IMR-90 (cell line): ENCODE data around the gene NELL1. TPM values are rescaled to one million over a fixed set of nuclear protein-coding genes. Genes with fewer than 3 reads are reported as not detected.

Experiments used
- ATAC-seq: fragments of 200-7000 bp; cut with Tn5 transposase; 2 replicates; pipeline ENCODE4 v1.9.1; 2020; ENCODE audit warnings: low read depth, mild to moderate bottlenecking, moderate library complexity
- BruUV-seq: library from RNA; stranded (reverse); fragments of 400-500 nt; replicated peaks from 2 replicates; lab custom pipeline; 2021; lab: Mats Ljungman, UMichigan
- CTCF ChIA-PET: fragments of 300-600 bp; formaldehyde crosslinking; extraction: SDS; loops from one replicate; lab custom pipeline; 2021; ENCODE audit warnings: antibody characterized with exemption; lab: Yijun Ruan, JAX
- POLR2A ChIA-PET: fragments of 300-600 bp; sonication (Branson Sonifier 250); formaldehyde crosslinking; loops from one replicate; lab custom pipeline; 2022; ENCODE audit warnings: antibody characterized with exemption; ENCODE audit not compliant: unreplicated experiment; lab: Charles Lee
- DNase-seq: peaks from one replicate; pipeline ENCODE4 v3.0.0; 2013
- H2AFZ ChIP-seq: replicated peaks from 2 replicates; pipeline ENCODE3; 2013; ENCODE audit warnings: low read length, mild to moderate bottlenecking; ENCODE audit not compliant: poor library complexity
- H2AK5ac ChIP-seq: 2 replicates; pipeline ENCODE4 v1.6.1; 2013; ENCODE audit warnings: low read depth, low read length, inconsistent platforms
- H2AK9ac ChIP-seq: replicated peaks from 2 replicates; pipeline ENCODE3; 2013; ENCODE audit warnings: mild to moderate bottlenecking, low read depth, low read length, moderate library complexity; ENCODE audit not compliant: poor library complexity
- H2BK120ac ChIP-seq: 2 replicates; pipeline ENCODE4 v1.6.1; 2013; ENCODE audit warnings: low read depth, low read length, inconsistent platforms
- H2BK15ac ChIP-seq: 3 replicates; pipeline ENCODE4 v1.6.1; 2013; ENCODE audit warnings: low read depth, low read length, inconsistent platforms
- H2BK20ac ChIP-seq: 2 replicates; pipeline ENCODE4 v1.6.1; 2013; ENCODE audit warnings: low read depth, mild to moderate bottlenecking, inconsistent platforms, low read length, moderate library complexity
- H2BK5ac ChIP-seq: 2 replicates; pipeline ENCODE4 v1.6.1; 2013; ENCODE audit warnings: mild to moderate bottlenecking, low read depth, low read length, inconsistent platforms; ENCODE audit not compliant: poor library complexity, severe bottlenecking
- H3K14ac ChIP-seq: replicated peaks from 2 replicates; pipeline ENCODE4 v1.6.1; 2013; ENCODE audit warnings: low read depth, low read length, inconsistent platforms
- H3K18ac ChIP-seq: 2 replicates; pipeline ENCODE4 v1.6.1; 2013; ENCODE audit warnings: low read depth, low read length, control low read depth
- H3K23ac ChIP-seq: 2 replicates; pipeline ENCODE4 v1.6.1; 2013; ENCODE audit warnings: low read depth, low read length, inconsistent platforms
- H3K27ac ChIP-seq: 2 replicates; pipeline ENCODE4 v1.5.1; 2013; ENCODE audit warnings: mild to moderate bottlenecking, control low read depth, low read length; ENCODE audit not compliant: insufficient read depth
- H3K27me3 ChIP-seq: 2 replicates; pipeline ENCODE4 v1.6.1; 2013; ENCODE audit warnings: low read length; ENCODE audit not compliant: control insufficient read depth, insufficient read depth
- H3K36me3 ChIP-seq: 2 replicates; pipeline ENCODE4 v1.6.1; 2013; ENCODE audit warnings: low read length, mixed read lengths; ENCODE audit not compliant: control insufficient read depth, insufficient read depth
- H3K4ac ChIP-seq: 2 replicates; pipeline ENCODE4 v1.6.1; 2013; ENCODE audit warnings: low read depth, low read length, inconsistent platforms
- H3K4me1 ChIP-seq: 2 replicates; pipeline ENCODE4 v1.6.1; 2013; ENCODE audit warnings: low read length, mixed read lengths; ENCODE audit not compliant: control insufficient read depth, insufficient read depth
- H3K4me2 ChIP-seq: 2 replicates; pipeline ENCODE4 v1.6.1; 2013; ENCODE audit warnings: low read depth, mild to moderate bottlenecking, control low read depth, low read length, moderate library complexity
- H3K4me3 ChIP-seq: 2 replicates; pipeline ENCODE4 v1.5.1; 2013; ENCODE audit warnings: low read depth, mild to moderate bottlenecking, control low read depth, low read length, moderate library complexity; ENCODE audit not compliant: insufficient read depth
- H3K56ac ChIP-seq: 2 replicates; pipeline ENCODE4 v1.6.1; 2013; ENCODE audit warnings: low read length, inconsistent platforms; ENCODE audit not compliant: insufficient read depth; ENCODE audit errors: extremely low read depth
- H3K79me1 ChIP-seq, 2 experiments: 2 replicates each; pipeline ENCODE4 v1.6.1; 2013; ENCODE audit warnings: low read length in 2 of 2, inconsistent platforms in 1 of 2, low read depth in 1 of 2
- H3K9ac ChIP-seq: 2 replicates; pipeline ENCODE4 v1.6.1; 2013; ENCODE audit warnings: low read depth, low read length, control low read depth
- H3K9me1 ChIP-seq: 2 replicates; pipeline ENCODE4 v1.6.1; 2013; ENCODE audit warnings: low read length, inconsistent platforms; ENCODE audit not compliant: insufficient read depth
- H3K9me3 ChIP-seq: 2 replicates; pipeline ENCODE4 v1.6.1; 2013; ENCODE audit warnings: low read length; ENCODE audit not compliant: control insufficient read depth, insufficient read depth
- H4K20me1 ChIP-seq: 2 replicates; pipeline ENCODE4 v1.6.1; 2013; ENCODE audit warnings: low read length, inconsistent platforms; ENCODE audit not compliant: insufficient read depth
- H4K5ac ChIP-seq: 2 replicates; pipeline ENCODE4 v1.6.1; 2013; ENCODE audit warnings: mild to moderate bottlenecking, low read depth, low read length, control low read depth
- H4K8ac ChIP-seq, 2 experiments: 2 replicates each; pipeline ENCODE4 v1.6.1; 2013; ENCODE audit warnings: low read depth in 2 of 2, low read length in 2 of 2, control low read depth in 1 of 2, inconsistent platforms in 1 of 2
- H4K91ac ChIP-seq: 2 replicates; pipeline ENCODE4 v1.6.1; 2013; ENCODE audit warnings: low read depth, low read length, inconsistent platforms; ENCODE audit not compliant: insufficient read depth
- CEBPB ChIP-seq: IDR thresholded peaks from 2 replicates; pipeline ENCODE4 v1.6.1; 2012; ENCODE audit warnings: low read depth, low read length, improper control_type of control experiment
- CHD1 ChIP-seq: IDR thresholded peaks from 2 replicates; pipeline ENCODE4 v1.6.1; 2012; ENCODE audit warnings: low read depth, low read length, improper control_type of control experiment
- ELK1 ChIP-seq: fragments of 150-350 bp; IDR thresholded peaks from 2 replicates; pipeline ENCODE4 v1.6.1; 2016; ENCODE audit warnings: low read depth, mild to moderate bottlenecking, low read length, moderate library complexity, borderline replicate concordance
- FOS ChIP-seq: fragments of 150-350 bp; IDR thresholded peaks from 2 replicates; pipeline ENCODE4 v1.6.1; 2016; ENCODE audit warnings: low read depth, low read length
- MAZ ChIP-seq: IDR thresholded peaks from 2 replicates; pipeline ENCODE4 v1.6.1; 2012; ENCODE audit warnings: low read depth, mild to moderate bottlenecking, low read length, improper control_type of control experiment, moderate library complexity, borderline replicate concordance
- MXI1 ChIP-seq: IDR thresholded peaks from 2 replicates; pipeline ENCODE4 v1.6.1; 2012; ENCODE audit warnings: low read depth, mild to moderate bottlenecking, low read length, moderate library complexity, borderline replicate concordance
- NFE2L2 ChIP-seq: fragments of 150-350 bp; IDR thresholded peaks from 2 replicates; pipeline ENCODE4 v1.6.1; 2016; ENCODE audit warnings: low read depth, mild to moderate bottlenecking, low read length
- POLR2A ChIP-seq: IDR thresholded peaks from 2 replicates; pipeline ENCODE4 v1.6.1; 2012; ENCODE audit warnings: mild to moderate bottlenecking, low read depth, low read length
- RFX5 ChIP-seq: IDR thresholded peaks from 2 replicates; pipeline ENCODE4 v1.8.0; 2012; ENCODE audit warnings: low read depth, mild to moderate bottlenecking, low read length, moderate library complexity
- SMC3 ChIP-seq: fragments of 150-350 bp; IDR thresholded peaks from 2 replicates; pipeline ENCODE4 v1.6.1; 2016; ENCODE audit warnings: low read depth, mild to moderate bottlenecking, antibody characterized with exemption, low read length, moderate library complexity
- USF2 ChIP-seq: fragments of 150-350 bp; IDR thresholded peaks from 2 replicates; pipeline ENCODE4 v1.6.1; 2017; ENCODE audit warnings: mild to moderate bottlenecking, antibody characterized with exemption, low read length, low read depth
- WGBS, 2 experiments: methylation state at CpG; one replicate each; pipeline versions ENCODE4 v1.1.5 to v1.1.7; 2013; ENCODE audit warnings: missing lambda C conversion rate in 2 of 2; ENCODE audit not compliant: insufficient read length in 1 of 2; ENCODE audit errors: extremely low coverage in 2 of 2; 5-methylcytosine and 5-hydroxymethylcytosine counted together
- dilution Hi-C: fragments of 300-500 bp; cut with HindIII; formaldehyde crosslinking; loops from one replicate; pipeline ENCODE4 v1.14.3; 2018; ENCODE audit warnings: low sequenced_read_pairs; ENCODE audit not compliant: unreplicated experiment
- in situ Hi-C: fragments of 300-500 bp; cut with MboI; formaldehyde crosslinking; loops from 3 replicates; pipeline ENCODE4 v1.14.3; 2019; ENCODE audit warnings: low sequenced_read_pairs, inconsistent platforms, mixed read lengths
- intact Hi-C: fragments of 100-400 bp; cut with micrococcal nuclease; formaldehyde crosslinking; loops from 2 replicates; pipeline ENCODE4 v1.10.0; 2022
- polyA plus RNA-seq, 3 experiments: library from polyadenylated mRNA; depleted of rRNA; stranded (reverse); fragments of >200 nt; gene quantifications; 2 replicates each; pipeline ENCODE4 v1.2.3, GENCODE V29; 2012; ENCODE audit warnings: low replicate concordance in 1 of 3
- total RNA-seq: library from RNA; depleted of rRNA; stranded (reverse); fragments of >200 nt; gene quantifications from 2 replicates; pipeline ENCODE4 v1.2.3, GENCODE V29; 2012

NELL1 gene
- total and polyA plus RNA-seq, 2 of the 4 experiments (the other 2 are of a cell fraction) = not detected

DNA sequence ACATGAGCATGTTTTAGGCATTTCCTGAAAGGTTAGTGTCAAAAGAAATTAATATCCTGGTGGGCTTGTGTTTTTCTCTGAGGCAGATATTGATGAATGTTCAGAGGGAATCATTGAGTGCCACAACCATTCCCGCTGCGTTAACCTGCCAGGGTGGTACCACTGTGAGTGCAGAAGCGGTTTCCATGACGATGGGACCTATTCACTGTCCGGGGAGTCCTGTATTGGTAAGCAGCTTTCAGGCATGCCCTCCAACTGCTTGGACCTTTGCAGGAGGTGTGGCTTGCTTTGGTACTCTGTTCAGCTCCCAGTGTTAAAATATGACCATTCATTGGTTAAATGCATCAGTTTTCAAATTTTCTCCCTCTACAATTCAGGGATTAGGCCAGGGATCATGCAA is 864.9 kb downstream of the NELL1 start:
- TF ChIP-seq ELK1 = no peak
- TF ChIP-seq USF2 = no peak
- TF ChIP-seq MXI1 = no peak
- no peak for TF ChIP-seq NFE2L2
- TF ChIP-seq MAZ = no peak
- no peak for TF ChIP-seq CHD1
- no peak for TF ChIP-seq SMC3
- TF ChIP-seq CEBPB = no peak
- TF ChIP-seq POLR2A = no peak
- TF ChIP-seq RFX5 = no peak
- no peak for TF ChIP-seq FOS
- no peaks in the 10 kb centered on the region for H3K79me1 ChIP-seq
- no peaks in the 10 kb centered on the region for H3K27me3 ChIP-seq
- no peak overlapping the region for H3K56ac ChIP-seq
- no peak overlapping the region for H3K18ac ChIP-seq
- dilution Hi-C loops (no loop called here), in situ Hi-C loops (no loop called here), intact Hi-C loops (no loop called here)
- H2AK5ac ChIP-seq = no peak overlapping the region
- H3K36me3 ChIP-seq = no peaks in the 10 kb centered on the region
- H3K9me3 ChIP-seq = peaks cover 8% of the 10 kb centered on the region
- WGBS, 2 experiments = 37% methylated on average over 4 of the region's 5 CpGs; no CpG with 5 or more reads in 1 of the 2 experiments
- no peak overlapping the region for H2BK15ac ChIP-seq
- H4K8ac ChIP-seq = no peak overlapping the region
- no peak overlapping the region for H3K4me3 ChIP-seq
- H2BK5ac ChIP-seq = no peak overlapping the region
- H2AK9ac ChIP-seq = no peak overlapping the region
- ChIA-PET POLR2A (no interaction called here), CTCF (no interaction called here)
- DNase-seq (no peak), ATAC-seq (no peak)
- BruUV-seq = no TSS peak
- no peaks in the 10 kb centered on the region for H3K9me1 ChIP-seq
- H4K91ac ChIP-seq = no peak overlapping the region
- no peak overlapping the region for H3K9ac ChIP-seq
- no peak overlapping the region for H2BK120ac ChIP-seq
- no peak overlapping the region for H3K4me2 ChIP-seq
- no peak overlapping the region for H2BK20ac ChIP-seq
- no peak overlapping the region for H2AFZ ChIP-seq
- no peak overlapping the region for H3K23ac ChIP-seq
- H4K20me1 ChIP-seq = no peaks in the 10 kb centered on the region
- no peak overlapping the region for H3K27ac ChIP-seq
- no peaks in the 10 kb centered on the region for H3K4me1 ChIP-seq
- no peak overlapping the region for H3K14ac ChIP-seq
- no peak overlapping the region for H4K5ac ChIP-seq
- H3K4ac ChIP-seq = no peak overlapping the region
